ENCODE data around the gene RFX4.
"Not testable (repeated sequence)": the region's sequence is repeated elsewhere in the genome, so short reads cannot be mapped to it uniquely, and the experiment has no call there.

RFX4 gene

DNA sequence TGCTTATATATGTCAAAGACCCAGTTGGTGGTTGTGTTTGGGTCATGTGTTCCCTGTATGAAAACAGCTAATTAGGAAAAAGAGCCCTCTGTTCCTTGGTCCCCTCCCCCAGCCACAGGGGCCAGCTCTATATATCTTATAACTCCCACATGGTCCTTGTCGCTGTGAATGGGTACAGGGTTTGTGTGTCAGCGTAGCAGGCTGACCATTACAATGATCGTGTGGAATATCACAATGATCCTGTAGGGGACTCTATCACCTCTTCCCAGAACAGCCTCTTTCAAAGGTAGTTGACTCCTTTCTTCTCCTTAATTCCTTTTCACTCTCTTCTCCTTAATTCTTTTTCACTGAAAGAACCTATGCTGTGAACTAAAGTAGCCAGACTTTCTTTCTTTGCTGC lies 140.0 kb downstream of the RFX4 start:
- no peak overlapping the region for H3K4me2 ChIP-seq
- no peak for TF ChIP-seq Cebpa-rat (IDR thresholded peaks at IDR 0.05)
- H3K4me1 ChIP-seq, result no peaks in the 10 kb centered on the region
- H3K36me3 ChIP-seq, result no peaks in the 10 kb centered on the region
- no peak overlapping the region for H3K9ac ChIP-seq
- H3K27ac ChIP-seq, result no peak overlapping the region
- no peak overlapping the region for H3K4me3 ChIP-seq
- H4K20me1 ChIP-seq, result no peaks in the 10 kb centered on the region
- no peaks in the 10 kb centered on the region for H3K27me3 ChIP-seq
- no peaks in the 10 kb centered on the region for H3K9me3 ChIP-seq

GRCh38 chr12:106723416-106723815 lies 140.6 kb downstream of the RFX4 start:
- Histone ChIP-seq H3K36me3 (no peaks in the 10 kb centered on the region), H3K9ac (no peak overlapping the region), H4K20me1 (no peaks in the 10 kb centered on the region), H3K4me1 (no peaks in the 10 kb centered on the region), H3K27me3 (no peaks in the 10 kb centered on the region), H3K27ac (no peak overlapping the region), H3K9me3 (no peaks in the 10 kb centered on the region), H3K4me2 (no peak overlapping the region), H3K4me3 (no peak overlapping the region)
- TF ChIP-seq Cebpa-rat (IDR thresholded peaks at IDR 0.05), result no peak

DNA sequence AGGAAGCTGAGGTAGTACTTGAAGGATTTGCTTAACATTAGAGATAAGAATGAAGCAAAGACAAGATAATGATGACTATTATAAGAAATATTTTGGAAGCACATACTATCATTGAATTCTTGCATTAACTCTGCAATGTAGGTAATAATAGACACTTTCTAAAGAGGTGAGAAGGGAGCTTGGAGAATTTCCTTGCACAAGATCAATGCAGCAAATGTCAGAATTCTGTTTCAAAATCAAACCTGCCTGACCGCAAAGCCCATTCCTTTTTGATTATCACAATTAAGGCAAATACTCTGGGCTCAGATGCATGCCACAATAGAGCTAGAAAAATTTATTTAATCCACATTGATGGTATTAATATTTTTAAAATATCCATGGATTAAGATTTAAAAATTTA lies 141.3 kb downstream of the RFX4 start:
- no peak for TF ChIP-seq Cebpa-rat (IDR thresholded peaks at IDR 0.05)
- Histone ChIP-seq H3K27ac (no peak overlapping the region), H3K27me3 (no peaks in the 10 kb centered on the region)

DNA sequence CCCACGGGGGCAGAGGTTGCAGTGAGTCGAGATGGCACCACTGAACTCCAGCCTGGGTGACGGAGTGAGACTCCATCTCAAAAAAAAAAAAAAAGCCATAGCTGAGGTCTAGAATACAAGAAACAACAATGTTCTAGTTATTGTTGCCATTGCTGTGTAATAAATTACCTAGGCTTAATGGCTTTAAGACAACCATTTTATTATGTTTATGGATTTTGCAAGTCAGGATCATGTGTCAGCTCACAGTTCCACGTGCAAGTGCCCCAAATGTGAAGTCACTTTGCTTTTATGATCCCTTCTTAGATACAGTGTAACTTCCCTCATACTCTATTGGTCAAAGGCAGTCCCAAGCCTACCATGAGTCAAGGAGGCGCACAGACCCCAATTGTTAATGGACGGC lies 142.1 kb downstream of the RFX4 start:
- Histone ChIP-seq H3K9me3 (no peaks in the 10 kb centered on the region), H3K9ac (no peak overlapping the region), H3K36me3 (no peaks in the 10 kb centered on the region), H3K4me2 (no peak overlapping the region), H3K4me3 (no peak overlapping the region), H3K27ac (no peak overlapping the region), H3K4me1 (no peaks in the 10 kb centered on the region), H3K27me3 (no peaks in the 10 kb centered on the region), H4K20me1 (no peaks in the 10 kb centered on the region)
- TF ChIP-seq Cebpa-rat (IDR thresholded peaks at IDR 0.05), result no peak

More for the DNA sequence above, 141.3 kb downstream of the RFX4 start:
- no peak overlapping the region for H3K4me2 ChIP-seq
- no peaks in the 10 kb centered on the region for H3K4me1 ChIP-seq
- no peaks in the 10 kb centered on the region for H3K9me3 ChIP-seq
- no peaks in the 10 kb centered on the region for H3K36me3 ChIP-seq
- no peaks in the 10 kb centered on the region for H4K20me1 ChIP-seq
- no peak overlapping the region for H3K4me3 ChIP-seq
- no peak overlapping the region for H3K9ac ChIP-seq

DNA sequence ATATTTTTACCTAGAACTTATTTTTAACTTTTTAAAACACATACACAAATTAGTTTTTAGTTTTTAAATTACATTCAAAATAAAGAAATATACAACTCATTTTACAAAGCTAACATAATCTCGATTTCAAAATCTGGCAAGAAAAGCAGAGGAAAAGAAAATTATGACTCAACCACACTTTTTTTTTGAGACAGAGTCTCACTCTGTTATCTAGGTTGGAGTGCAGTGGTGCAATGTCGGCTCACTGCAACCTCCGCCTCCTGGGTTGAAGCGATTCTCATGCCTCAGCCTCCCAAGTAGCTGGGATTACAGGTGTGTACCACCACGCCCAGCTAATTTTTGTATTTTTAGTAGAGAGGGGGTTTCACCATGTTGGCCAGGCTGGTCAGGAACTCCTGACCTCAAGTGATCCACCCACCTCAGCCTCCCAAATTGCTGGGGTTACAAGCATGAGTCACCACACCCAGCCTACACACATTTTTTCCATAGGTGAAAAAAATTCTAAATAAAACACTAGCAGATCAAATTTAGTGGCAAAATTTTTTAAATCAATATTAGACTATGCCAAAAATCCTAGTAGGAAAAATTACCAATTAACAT lies 143.9 kb downstream of the RFX4 start:
- not testable (repeated sequence) for H3K9ac ChIP-seq, H3K27me3 ChIP-seq, H3K4me2 ChIP-seq, H3K36me3 ChIP-seq, H4K20me1 ChIP-seq, H3K27ac ChIP-seq, H3K9me3 ChIP-seq, H3K4me3 ChIP-seq, H3K4me1 ChIP-seq

GRCh38 chr12:106729611-106730010 lies 146.8 kb downstream of the RFX4 start:
- Histone ChIP-seq H3K4me2 (no peak overlapping the region), H3K27me3 (no peaks in the 10 kb centered on the region), H3K36me3 (no peaks in the 10 kb centered on the region), H3K9ac (no peak overlapping the region), H3K4me3 (no peak overlapping the region), H3K9me3 (no peaks in the 10 kb centered on the region), H3K27ac (no peak overlapping the region), H4K20me1 (no peaks in the 10 kb centered on the region), H3K4me1 (no peaks in the 10 kb centered on the region)
- TF ChIP-seq Cebpa-rat (IDR thresholded peaks at IDR 0.05), result no peak

DNA sequence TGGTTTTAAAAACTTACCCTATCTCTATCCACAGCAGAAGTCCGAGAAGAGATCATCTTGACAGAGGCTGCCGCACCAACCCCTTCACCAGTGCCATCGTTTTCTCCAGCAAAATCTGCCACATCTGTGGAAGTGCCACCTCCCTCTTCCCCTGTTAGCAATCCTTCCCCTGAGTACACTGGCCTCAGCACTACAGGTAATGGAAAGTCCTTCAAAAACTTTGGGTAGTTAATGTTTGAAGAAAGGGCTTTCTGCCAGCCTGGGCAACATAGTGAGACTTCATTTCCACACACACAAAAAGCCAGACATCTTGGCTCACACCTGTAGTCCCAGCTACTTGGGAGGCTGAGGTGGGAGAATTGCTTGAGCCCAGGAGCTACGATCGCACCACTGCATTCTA lies 150.1 kb downstream of the RFX4 start:
- Histone ChIP-seq H3K27me3 (no peaks in the 10 kb centered on the region), H3K27ac (no peak overlapping the region), H3K4me1 (no peaks in the 10 kb centered on the region), H4K20me1 (no peaks in the 10 kb centered on the region), H3K9me3 (no peaks in the 10 kb centered on the region), H3K4me3 (no peak overlapping the region), H3K9ac (no peak overlapping the region), H3K36me3 (no peaks in the 10 kb centered on the region), H3K4me2 (no peak overlapping the region)
- no peak for TF ChIP-seq Cebpa-rat (IDR thresholded peaks at IDR 0.05)

DNA sequence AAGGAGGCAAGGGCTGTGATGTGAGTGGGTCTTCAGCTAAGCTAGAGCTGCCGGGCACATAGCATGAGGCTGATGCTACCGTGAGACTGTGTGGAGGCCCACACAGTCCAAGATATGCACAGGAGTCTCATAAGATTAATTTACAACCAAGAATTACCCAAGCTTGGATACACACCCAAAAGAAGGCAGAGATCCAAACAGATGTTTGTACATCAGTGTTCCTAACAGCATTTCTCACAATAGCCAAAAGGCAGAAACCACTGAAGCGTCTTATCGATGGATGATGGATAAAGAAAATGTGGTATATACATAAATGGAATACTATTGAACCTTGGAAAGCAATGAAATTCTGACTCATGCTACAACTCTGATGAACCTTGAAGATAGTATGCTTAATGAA lies 150.9 kb downstream of the RFX4 start:
- Histone ChIP-seq H3K4me3 (no peak overlapping the region), H3K27ac (no peak overlapping the region), H3K27me3 (no peaks in the 10 kb centered on the region), H3K4me2 (no peak overlapping the region), H4K20me1 (no peaks in the 10 kb centered on the region), H3K36me3 (no peaks in the 10 kb centered on the region), H3K4me1 (no peaks in the 10 kb centered on the region), H3K9ac (no peak overlapping the region), H3K9me3 (no peaks in the 10 kb centered on the region)
- TF ChIP-seq Cebpa-rat (IDR thresholded peaks at IDR 0.05), result no peak

DNA sequence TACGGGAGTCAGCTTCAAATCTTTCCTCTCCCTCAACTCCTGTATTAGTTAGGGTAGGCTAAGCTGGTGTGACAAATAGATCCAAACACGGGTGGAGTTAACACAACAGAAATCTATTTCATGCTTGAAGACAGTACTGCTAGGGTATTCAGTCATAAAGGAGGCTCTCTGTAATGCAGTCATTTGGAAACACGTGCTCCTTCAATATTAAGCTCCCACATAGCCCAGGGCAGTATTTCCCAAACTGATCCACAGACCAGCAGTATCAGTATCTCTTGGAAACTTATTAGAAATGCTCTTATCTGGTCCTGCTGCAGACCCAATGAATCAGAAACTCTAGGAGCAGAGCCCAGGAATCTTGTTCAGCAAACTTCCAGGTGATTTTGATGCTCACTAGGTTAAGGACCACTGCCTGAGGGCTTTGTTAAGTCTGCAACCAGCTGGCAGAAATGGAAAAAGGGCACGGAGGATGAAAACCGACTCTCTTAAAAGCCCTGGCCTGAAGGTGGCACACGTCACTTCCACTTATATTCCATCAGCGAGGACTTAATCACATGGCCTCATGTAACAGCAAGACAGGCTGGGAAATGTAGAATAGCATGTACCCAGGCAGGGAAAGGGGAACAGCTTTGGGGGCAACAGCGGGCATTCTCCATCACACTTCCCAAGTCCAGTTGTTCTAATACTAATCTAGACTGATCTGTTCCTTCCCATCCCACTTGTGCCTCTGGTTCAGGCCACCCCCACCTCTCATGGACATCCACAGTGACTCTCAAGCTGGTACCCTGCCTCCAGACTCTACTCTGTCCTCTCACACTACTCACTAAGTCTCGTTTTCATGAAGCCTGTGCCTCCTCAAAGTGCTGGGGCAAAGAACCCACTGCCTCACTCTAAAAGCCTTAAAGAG lies 153.5 kb downstream of the RFX4 start:
- H3K27ac ChIP-seq, result no peak overlapping the region
- no peak overlapping the region for H3K4me2 ChIP-seq
- H3K27me3 ChIP-seq, result no peaks in the 10 kb centered on the region
- no peak for TF ChIP-seq Cebpa-rat (IDR thresholded peaks at IDR 0.05)
- no peak overlapping the region for H3K4me3 ChIP-seq
- H3K4me1 ChIP-seq, result no peaks in the 10 kb centered on the region
- H3K9me3 ChIP-seq, result no peaks in the 10 kb centered on the region
- H3K36me3 ChIP-seq, result no peaks in the 10 kb centered on the region
- no peaks in the 10 kb centered on the region for H4K20me1 ChIP-seq
- no peak overlapping the region for H3K9ac ChIP-seq

- no peaks in the 10 kb centered on the region for H3K27me3 ChIP-seq
- no peak for TF ChIP-seq Cebpa-rat (IDR thresholded peaks at IDR 0.05)
- no peak overlapping the region for H3K4me3 ChIP-seq
- no peak overlapping the region for H3K27ac ChIP-seq
- H3K4me2 ChIP-seq, result no peak overlapping the region
- H3K9ac ChIP-seq, result no peak overlapping the region
- no peaks in the 10 kb centered on the region for H3K4me1 ChIP-seq
- no peaks in the 10 kb centered on the region for H3K36me3 ChIP-seq
- H4K20me1 ChIP-seq, result no peaks in the 10 kb centered on the region
- no peaks in the 10 kb centered on the region for H3K9me3 ChIP-seq
Measured at GRCh38 chr12:106739318-106739717, 156.5 kb downstream of the RFX4 start.

Measured in BLaER1 (cell line).